SK-N-SH (cell line): ENCODE results near the gene KDM4C. TPM values are rescaled to one million over a fixed set of nuclear protein-coding genes. Genes with fewer than 3 reads are reported as not detected.

ENCODE experiments used
- CTCF ChIA-PET: fragments of 300-600, 350-600 bp; formaldehyde crosslinking; extraction: SDS; loops from one replicate; lab custom pipeline; 2021; lab: Yijun Ruan, JAX
- POLR2A ChIA-PET: fragments of 350-600 bp; sonication (Branson Sonifier 250); formaldehyde crosslinking; extraction: SDS; loops from one replicate; lab custom pipeline; 2020; ENCODE audit warnings: antibody characterized with exemption, inconsistent platforms; lab: Yijun Ruan, JAX
- DNase-seq: peaks from one replicate; pipeline ENCODE4 v3.0.0; 2012
- H2AFZ ChIP-seq: fragments of 200-600 bp; sonication (generic); 2 replicates; pipeline ENCODE4 v1.8.1; 2016; ENCODE audit warnings: antibody characterized with exemption, mild to moderate bottlenecking, low read depth
- H3F3A ChIP-seq: fragments of 200-600 bp; sonication (generic); replicated peaks from 2 replicates; pipeline ENCODE3; 2016; ENCODE audit warnings: antibody characterized with exemption, mild to moderate bottlenecking; ENCODE audit not compliant: insufficient read depth
- H3K27ac ChIP-seq, 2 experiments: fragments of 200-500 bp in 1 of 2; fragments of 200-600 bp in 1 of 2; sonication (Bioruptor generic) in 1 of 2; sonication (generic), shearing (Covaris generic) in 1 of 2; 2 replicates each; pipeline versions ENCODE4 v1.5.1 to v1.6.1; 2014 to 2016; ENCODE audit warnings: low read depth in 2 of 2, inconsistent platforms in 1 of 2, low read length in 1 of 2, mild to moderate bottlenecking in 1 of 2, mixed read lengths in 1 of 2
- H3K27me3 ChIP-seq: fragments of 200-600 bp; sonication (generic), shearing (Covaris generic); 2 replicates; pipeline ENCODE4 v1.6.1; 2016; ENCODE audit warnings: mixed run types; ENCODE audit not compliant: insufficient read depth
- H3K36me3 ChIP-seq, 2 experiments: fragments of 200-500 bp in 1 of 2; fragments of 200-600 bp in 1 of 2; sonication (Bioruptor generic) in 1 of 2; sonication (generic) in 1 of 2; replicated peaks in 1 of 2; 2 replicates each; pipeline versions ENCODE3 to v1.5.1; 2014 to 2016; ENCODE audit warnings: low read length in 1 of 2, mild to moderate bottlenecking in 1 of 2; ENCODE audit not compliant: insufficient read depth in 2 of 2, control insufficient read depth in 1 of 2
- H3K4me1 ChIP-seq, 2 experiments: fragments of 200-500 bp in 1 of 2; fragments of 200-600 bp in 1 of 2; sonication (Bioruptor generic) in 1 of 2; sonication (generic), shearing (Covaris generic) in 1 of 2; 2 replicates each; pipeline versions ENCODE4 v1.5.1 to v1.6.1; 2014 to 2016; ENCODE audit warnings: low read depth in 1 of 2, low read length in 1 of 2, mixed run types in 1 of 2; ENCODE audit not compliant: insufficient read depth in 2 of 2, control insufficient read depth in 1 of 2
- H3K4me2 ChIP-seq: fragments of 200-600 bp; sonication (generic), shearing (Covaris generic); 2 replicates; pipeline ENCODE4 v1.6.1; 2017; ENCODE audit warnings: mixed run types
- H3K4me3 ChIP-seq, 2 experiments: fragments of 200-500 bp in 1 of 2; fragments of 200-600 bp in 1 of 2; sonication (Bioruptor generic) in 1 of 2; sonication (generic), shearing (Covaris generic) in 1 of 2; 2 replicates each; pipeline versions ENCODE4 v1.5.1 to v1.8.1; 2014 to 2016; ENCODE audit warnings: low read depth in 2 of 2, inconsistent platforms in 1 of 2, low read length in 1 of 2, mild to moderate bottlenecking in 1 of 2, mixed read lengths in 1 of 2, moderate library complexity in 1 of 2
- H3K79me2 ChIP-seq: fragments of 200-600 bp; sonication (generic); 2 replicates; pipeline ENCODE4 v1.8.1; 2017; ENCODE audit warnings: mild to moderate bottlenecking; ENCODE audit not compliant: insufficient read depth
- H3K9ac ChIP-seq: fragments of 200-600 bp; sonication (generic); 2 replicates; pipeline ENCODE4 v1.6.1; 2017; ENCODE audit warnings: mixed run types
- H3K9me2 ChIP-seq: fragments of 200-600 bp; sonication (generic); 2 replicates; pipeline ENCODE4 v1.6.1; 2017; ENCODE audit warnings: mixed run types
- H3K9me3 ChIP-seq: fragments of 200-600 bp; sonication (generic); 2 replicates; pipeline ENCODE4 v1.6.1; 2017; ENCODE audit warnings: mixed run types, mild to moderate bottlenecking, moderate library complexity
- H4K20me1 ChIP-seq: fragments of 200-600 bp; sonication (generic); 2 replicates; pipeline ENCODE4 v1.6.1; 2017; ENCODE audit warnings: mild to moderate bottlenecking, mixed run types; ENCODE audit not compliant: insufficient read depth
- CHD2 ChIP-seq: fragments of 150-350 bp; IDR thresholded peaks from 2 replicates; pipeline ENCODE4 v1.6.1; 2018; ENCODE audit warnings: low read length; ENCODE audit not compliant: partially characterized antibody
- ELF1 ChIP-seq: IDR thresholded peaks from 2 replicates; pipeline ENCODE4 v1.4.0; 2012
- FOSL2 ChIP-seq: IDR thresholded peaks from 2 replicates; pipeline ENCODE4 v1.4.0; 2012; ENCODE audit warnings: low read depth, mild to moderate bottlenecking, moderate library complexity, borderline replicate concordance
- MEF2A ChIP-seq: IDR thresholded peaks from 2 replicates; pipeline ENCODE4 v1.4.0; 2012; ENCODE audit warnings: low read depth, borderline replicate concordance
- NRF1 ChIP-seq: IDR thresholded peaks from 2 replicates; pipeline ENCODE4 v1.6.1; 2012; ENCODE audit warnings: low read depth, mild to moderate bottlenecking, low read length
- TAF1 ChIP-seq: IDR thresholded peaks from 2 replicates; pipeline ENCODE4 v1.6.1; 2012; ENCODE audit warnings: low read depth, mild to moderate bottlenecking, low read length, moderate library complexity, borderline replicate concordance
- TEAD4 ChIP-seq: IDR thresholded peaks from 2 replicates; pipeline ENCODE4 v1.4.0; 2012; ENCODE audit warnings: mild to moderate bottlenecking, borderline replicate concordance; ENCODE audit not compliant: insufficient read depth
- WGBS: methylation state at CpG from one replicate; pipeline ENCODE4 v1.1.6; 2017; ENCODE audit warnings: low lambda C conversion rate; 5-methylcytosine and 5-hydroxymethylcytosine counted together
- polyA plus RNA-seq, 3 experiments: library from polyadenylated mRNA; depleted of rRNA; stranded (reverse); fragments of >200 nt; gene quantifications; 2 replicates each; pipeline ENCODE4 v1.2.3, GENCODE V29; 2012
- TF ChIP-seq, protein P1 (sequence below): fragments of 150-350 bp; IDR thresholded peaks from 2 replicates; pipeline ENCODE4 v1.6.1; 2017; ENCODE audit warnings: antibody characterized with exemption, low read length, low read depth, borderline replicate concordance
- TF ChIP-seq, protein P2 (sequence below): IDR thresholded peaks from 2 replicates; pipeline ENCODE4 v1.4.0; 2012; ENCODE audit warnings: low read depth
- TF ChIP-seq, protein P3 (sequence below): IDR thresholded peaks from 2 replicates; pipeline ENCODE4; 2012
- TF ChIP-seq, protein P4 (sequence below): IDR thresholded peaks from 2 replicates; pipeline ENCODE4 v1.4.0; 2012; ENCODE audit warnings: low read depth, borderline replicate concordance
- TF ChIP-seq, protein P5 (sequence below): IDR thresholded peaks from 2 replicates; pipeline ENCODE4 v1.6.1; 2012; ENCODE audit warnings: mild to moderate bottlenecking, low read depth, low read length, moderate library complexity
- TF ChIP-seq, protein P6 (sequence below): fragments of 200-600 bp; sonication (generic); IDR thresholded peaks from 2 replicates; pipeline ENCODE4 v1.6.1; 2017; ENCODE audit warnings: antibody characterized with exemption, mild to moderate bottlenecking, moderate library complexity
- TF ChIP-seq, protein P7 (sequence below): IDR thresholded peaks from 2 replicates; pipeline ENCODE4 v1.4.0; 2012; ENCODE audit warnings: low read depth, borderline replicate concordance

KDM4C gene
- polyA plus RNA-seq, 1 of the 3 experiments (the other 2 are of a cell fraction): 9.4 TPM

DNA sequence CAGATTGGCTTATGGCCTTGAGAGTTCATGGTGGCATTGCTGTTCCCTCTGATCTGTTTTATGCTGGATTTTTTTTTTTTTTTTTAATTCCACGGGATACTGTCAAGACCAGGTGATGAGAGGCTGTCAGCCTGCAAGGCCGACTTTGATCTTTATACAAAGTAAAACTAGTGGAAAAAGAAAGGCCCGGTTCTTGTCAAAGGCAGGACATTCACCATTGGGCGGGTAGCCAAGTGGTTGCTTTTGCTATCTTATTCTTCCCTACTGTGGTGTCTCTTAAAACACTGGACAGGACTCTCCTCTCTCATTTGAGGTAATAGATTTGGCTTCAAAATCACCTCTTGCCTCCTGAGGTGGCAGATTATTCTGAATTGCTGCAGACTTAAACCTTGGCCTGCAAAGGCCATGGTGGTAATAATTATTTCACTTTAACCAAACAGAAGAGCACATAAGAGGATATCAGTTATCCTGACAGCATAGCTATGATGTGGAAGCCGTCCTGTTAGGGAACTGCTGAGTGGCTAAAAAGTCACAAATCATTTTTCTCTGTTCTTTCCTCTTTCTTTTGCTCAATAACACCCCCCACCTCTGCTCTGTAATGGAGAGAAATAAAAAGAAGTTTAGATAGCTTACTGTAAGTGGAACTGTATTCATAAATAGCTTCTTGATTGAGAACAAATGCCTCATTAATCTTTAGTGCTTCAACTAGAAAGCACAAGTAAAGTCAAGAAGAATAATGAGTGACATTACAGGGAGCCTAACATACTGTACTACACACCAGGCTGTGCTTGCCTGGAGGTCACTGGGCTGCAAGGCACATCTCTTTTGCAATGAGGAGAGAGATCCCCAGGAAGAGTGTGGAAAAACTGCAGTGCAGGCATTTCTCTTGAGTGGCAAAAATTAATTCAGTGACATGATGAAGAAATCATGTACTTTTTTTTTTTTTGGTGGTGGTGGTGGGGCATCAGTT, 275.6 kb downstream of the KDM4C start:
- Histone ChIP-seq H3K4me1 (no peaks in the 10 kb centered on the region; a peak in 1 of 4 replicates), H3F3A (no peaks in the 10 kb centered on the region), H3K9ac (no peak overlapping the region), H3K9me2 (no peaks in the 10 kb centered on the region), H4K20me1 (no peaks in the 10 kb centered on the region), H2AFZ (no peak overlapping the region), H3K9me3 (no peaks in the 10 kb centered on the region), H3K36me3 (peaks cover 0 to 3% of the 10 kb centered on the region in 2 experiments), H3K79me2 (no peaks in the 10 kb centered on the region), H3K4me2 (no peak overlapping the region), H3K27me3 (no peaks in the 10 kb centered on the region), H3K4me3 (no peak overlapping the region), H3K27ac (no peak overlapping the region)
- WGBS: 84% methylated on average over 5 of the region's 5 CpGs
- CTCF ChIA-PET: interaction anchor here (4.6 kb wide), 1 partner anchor 19 kb away, joined by 20 read pairs; no protein-coding TSS in a partner anchor
- DNase-seq: no peak
- no peak for TF ChIP-seq CHD2
- TF ChIP-seq, protein P1, sequence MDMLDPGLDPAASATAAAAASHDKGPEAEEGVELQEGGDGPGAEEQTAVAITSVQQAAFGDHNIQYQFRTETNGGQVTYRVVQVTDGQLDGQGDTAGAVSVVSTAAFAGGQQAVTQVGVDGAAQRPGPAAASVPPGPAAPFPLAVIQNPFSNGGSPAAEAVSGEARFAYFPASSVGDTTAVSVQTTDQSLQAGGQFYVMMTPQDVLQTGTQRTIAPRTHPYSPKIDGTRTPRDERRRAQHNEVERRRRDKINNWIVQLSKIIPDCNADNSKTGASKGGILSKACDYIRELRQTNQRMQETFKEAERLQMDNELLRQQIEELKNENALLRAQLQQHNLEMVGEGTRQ: no peak
- TF ChIP-seq, protein P2, sequence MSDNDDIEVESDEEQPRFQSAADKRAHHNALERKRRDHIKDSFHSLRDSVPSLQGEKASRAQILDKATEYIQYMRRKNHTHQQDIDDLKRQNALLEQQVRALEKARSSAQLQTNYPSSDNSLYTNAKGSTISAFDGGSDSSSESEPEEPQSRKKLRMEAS: no peak
- TF ChIP-seq, protein P3, sequence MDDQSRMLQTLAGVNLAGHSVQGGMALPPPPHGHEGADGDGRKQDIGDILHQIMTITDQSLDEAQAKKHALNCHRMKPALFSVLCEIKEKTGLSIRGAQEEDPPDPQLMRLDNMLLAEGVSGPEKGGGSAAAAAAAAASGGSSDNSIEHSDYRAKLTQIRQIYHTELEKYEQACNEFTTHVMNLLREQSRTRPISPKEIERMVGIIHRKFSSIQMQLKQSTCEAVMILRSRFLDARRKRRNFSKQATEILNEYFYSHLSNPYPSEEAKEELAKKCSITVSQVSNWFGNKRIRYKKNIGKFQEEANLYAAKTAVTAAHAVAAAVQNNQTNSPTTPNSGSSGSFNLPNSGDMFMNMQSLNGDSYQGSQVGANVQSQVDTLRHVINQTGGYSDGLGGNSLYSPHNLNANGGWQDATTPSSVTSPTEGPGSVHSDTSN: no peak
- TF ChIP-seq MEF2A: no peak
- TF ChIP-seq NRF1: no peak
- TF ChIP-seq, protein P4, sequence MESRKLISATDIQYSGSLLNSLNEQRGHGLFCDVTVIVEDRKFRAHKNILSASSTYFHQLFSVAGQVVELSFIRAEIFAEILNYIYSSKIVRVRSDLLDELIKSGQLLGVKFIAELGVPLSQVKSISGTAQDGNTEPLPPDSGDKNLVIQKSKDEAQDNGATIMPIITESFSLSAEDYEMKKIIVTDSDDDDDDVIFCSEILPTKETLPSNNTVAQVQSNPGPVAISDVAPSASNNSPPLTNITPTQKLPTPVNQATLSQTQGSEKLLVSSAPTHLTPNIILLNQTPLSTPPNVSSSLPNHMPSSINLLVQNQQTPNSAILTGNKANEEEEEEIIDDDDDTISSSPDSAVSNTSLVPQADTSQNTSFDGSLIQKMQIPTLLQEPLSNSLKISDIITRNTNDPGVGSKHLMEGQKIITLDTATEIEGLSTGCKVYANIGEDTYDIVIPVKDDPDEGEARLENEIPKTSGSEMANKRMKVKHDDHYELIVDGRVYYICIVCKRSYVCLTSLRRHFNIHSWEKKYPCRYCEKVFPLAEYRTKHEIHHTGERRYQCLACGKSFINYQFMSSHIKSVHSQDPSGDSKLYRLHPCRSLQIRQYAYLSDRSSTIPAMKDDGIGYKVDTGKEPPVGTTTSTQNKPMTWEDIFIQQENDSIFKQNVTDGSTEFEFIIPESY: no peak
- no peak for TF ChIP-seq TAF1
- POLR2A ChIA-PET: no interaction called here

DNA sequence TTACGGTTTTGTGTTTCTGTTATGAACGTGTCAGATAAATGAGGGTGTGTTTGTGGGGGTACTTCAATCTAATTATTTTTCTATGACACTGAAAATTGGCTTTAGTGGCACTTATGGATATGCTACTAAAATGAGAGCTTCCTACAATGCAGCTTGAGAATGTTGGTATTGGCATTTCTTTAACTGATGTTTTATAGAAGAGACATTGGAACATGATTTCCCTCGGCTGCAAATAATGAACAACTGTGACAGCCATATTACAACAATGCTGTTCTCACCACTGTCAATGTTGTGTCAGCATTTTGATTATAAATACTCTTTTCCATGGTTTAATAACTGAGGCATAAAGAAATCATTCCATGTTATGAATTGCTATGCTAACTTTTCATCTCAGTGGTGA, 279.4 kb downstream of the KDM4C start:
- Histone ChIP-seq H3K9me2 (no peaks in the 10 kb centered on the region), H3K36me3 (peaks cover 0 to 4% of the 10 kb centered on the region in 2 experiments), H3K9ac (no peak overlapping the region), H3K27me3 (no peaks in the 10 kb centered on the region), H2AFZ (no peak overlapping the region), H3K9me3 (no peaks in the 10 kb centered on the region), H3F3A (no peaks in the 10 kb centered on the region), H3K4me3 (no peak overlapping the region), H3K27ac (no peak overlapping the region), H3K4me1 (no peaks in the 10 kb centered on the region; a peak in 1 of 4 replicates), H4K20me1 (no peaks in the 10 kb centered on the region), H3K4me2 (no peak overlapping the region), H3K79me2 (no peaks in the 10 kb centered on the region)
- 89% methylated on average over 3 of the region's 3 CpGs for WGBS
- POLR2A ChIA-PET: no interaction called here
- CTCF ChIA-PET: interaction anchor here (1.1 to 4.6 kb wide), 3 partner anchors 15 to 111 kb away, joined by 3 to 20 read pairs (median 6); no protein-coding TSS in a partner anchor
- no peak for DNase-seq
- no peak for TF ChIP-seq ELF1
- TF ChIP-seq, protein P5, sequence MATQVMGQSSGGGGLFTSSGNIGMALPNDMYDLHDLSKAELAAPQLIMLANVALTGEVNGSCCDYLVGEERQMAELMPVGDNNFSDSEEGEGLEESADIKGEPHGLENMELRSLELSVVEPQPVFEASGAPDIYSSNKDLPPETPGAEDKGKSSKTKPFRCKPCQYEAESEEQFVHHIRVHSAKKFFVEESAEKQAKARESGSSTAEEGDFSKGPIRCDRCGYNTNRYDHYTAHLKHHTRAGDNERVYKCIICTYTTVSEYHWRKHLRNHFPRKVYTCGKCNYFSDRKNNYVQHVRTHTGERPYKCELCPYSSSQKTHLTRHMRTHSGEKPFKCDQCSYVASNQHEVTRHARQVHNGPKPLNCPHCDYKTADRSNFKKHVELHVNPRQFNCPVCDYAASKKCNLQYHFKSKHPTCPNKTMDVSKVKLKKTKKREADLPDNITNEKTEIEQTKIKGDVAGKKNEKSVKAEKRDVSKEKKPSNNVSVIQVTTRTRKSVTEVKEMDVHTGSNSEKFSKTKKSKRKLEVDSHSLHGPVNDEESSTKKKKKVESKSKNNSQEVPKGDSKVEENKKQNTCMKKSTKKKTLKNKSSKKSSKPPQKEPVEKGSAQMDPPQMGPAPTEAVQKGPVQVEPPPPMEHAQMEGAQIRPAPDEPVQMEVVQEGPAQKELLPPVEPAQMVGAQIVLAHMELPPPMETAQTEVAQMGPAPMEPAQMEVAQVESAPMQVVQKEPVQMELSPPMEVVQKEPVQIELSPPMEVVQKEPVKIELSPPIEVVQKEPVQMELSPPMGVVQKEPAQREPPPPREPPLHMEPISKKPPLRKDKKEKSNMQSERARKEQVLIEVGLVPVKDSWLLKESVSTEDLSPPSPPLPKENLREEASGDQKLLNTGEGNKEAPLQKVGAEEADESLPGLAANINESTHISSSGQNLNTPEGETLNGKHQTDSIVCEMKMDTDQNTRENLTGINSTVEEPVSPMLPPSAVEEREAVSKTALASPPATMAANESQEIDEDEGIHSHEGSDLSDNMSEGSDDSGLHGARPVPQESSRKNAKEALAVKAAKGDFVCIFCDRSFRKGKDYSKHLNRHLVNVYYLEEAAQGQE: no peak
- no peak for TF ChIP-seq NRF1
- TF ChIP-seq, protein P6, sequence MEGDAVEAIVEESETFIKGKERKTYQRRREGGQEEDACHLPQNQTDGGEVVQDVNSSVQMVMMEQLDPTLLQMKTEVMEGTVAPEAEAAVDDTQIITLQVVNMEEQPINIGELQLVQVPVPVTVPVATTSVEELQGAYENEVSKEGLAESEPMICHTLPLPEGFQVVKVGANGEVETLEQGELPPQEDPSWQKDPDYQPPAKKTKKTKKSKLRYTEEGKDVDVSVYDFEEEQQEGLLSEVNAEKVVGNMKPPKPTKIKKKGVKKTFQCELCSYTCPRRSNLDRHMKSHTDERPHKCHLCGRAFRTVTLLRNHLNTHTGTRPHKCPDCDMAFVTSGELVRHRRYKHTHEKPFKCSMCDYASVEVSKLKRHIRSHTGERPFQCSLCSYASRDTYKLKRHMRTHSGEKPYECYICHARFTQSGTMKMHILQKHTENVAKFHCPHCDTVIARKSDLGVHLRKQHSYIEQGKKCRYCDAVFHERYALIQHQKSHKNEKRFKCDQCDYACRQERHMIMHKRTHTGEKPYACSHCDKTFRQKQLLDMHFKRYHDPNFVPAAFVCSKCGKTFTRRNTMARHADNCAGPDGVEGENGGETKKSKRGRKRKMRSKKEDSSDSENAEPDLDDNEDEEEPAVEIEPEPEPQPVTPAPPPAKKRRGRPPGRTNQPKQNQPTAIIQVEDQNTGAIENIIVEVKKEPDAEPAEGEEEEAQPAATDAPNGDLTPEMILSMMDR: no peak
- TF ChIP-seq, protein P7, sequence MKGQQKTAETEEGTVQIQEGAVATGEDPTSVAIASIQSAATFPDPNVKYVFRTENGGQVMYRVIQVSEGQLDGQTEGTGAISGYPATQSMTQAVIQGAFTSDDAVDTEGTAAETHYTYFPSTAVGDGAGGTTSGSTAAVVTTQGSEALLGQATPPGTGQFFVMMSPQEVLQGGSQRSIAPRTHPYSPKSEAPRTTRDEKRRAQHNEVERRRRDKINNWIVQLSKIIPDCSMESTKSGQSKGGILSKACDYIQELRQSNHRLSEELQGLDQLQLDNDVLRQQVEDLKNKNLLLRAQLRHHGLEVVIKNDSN: no peak
- TF ChIP-seq TEAD4: no peak
- no peak for TF ChIP-seq FOSL2
